HEK293 (cell line): ENCODE data around the gene FIBCD1.

Experiments
- CTCF ChIA-PET: fragments of 350-600 bp; formaldehyde crosslinking; extraction: SDS; loops from one replicate; lab custom pipeline; 2021; ENCODE audit warnings: antibody characterized with exemption; lab: Yijun Ruan, JAX
- POLR2A ChIA-PET: fragments of 300-600 bp; formaldehyde crosslinking; extraction: SDS; loops from one replicate; lab custom pipeline; 2020; ENCODE audit warnings: antibody characterized with exemption, inconsistent platforms; lab: Yijun Ruan, JAX
- H3K27ac ChIP-seq: fragments of 200-500 bp; sonication (Bioruptor generic); 2 replicates; pipeline ENCODE4 v1.5.1; 2014; ENCODE audit warnings: low read depth, low read length, control low read depth, inconsistent platforms; ENCODE audit errors: extremely low read depth
- H3K36me3 ChIP-seq, 2 experiments: fragments of 200-500 bp in 1 of 2; sonication (Bioruptor generic) in 1 of 2; 1 replicate in 1 of 2; 2 replicates in 1 of 2; pipeline ENCODE4 v1.5.1; 2014 to 2017; ENCODE audit warnings: inconsistent platforms in 2 of 2, low read length in 2 of 2; ENCODE audit not compliant: control insufficient read depth in 2 of 2, insufficient read depth in 1 of 2
- H3K4me1 ChIP-seq: fragments of 200-500 bp; sonication (Bioruptor generic); 2 replicates; pipeline ENCODE4 v1.5.1; 2014; ENCODE audit warnings: mild to moderate bottlenecking, low read length, inconsistent platforms; ENCODE audit not compliant: control insufficient read depth, insufficient read depth
- H3K4me3 ChIP-seq: 2 replicates; pipeline ENCODE4 v1.5.1; 2011; ENCODE audit warnings: low read depth, mild to moderate bottlenecking, control low read depth, low read length, moderate library complexity
- H3K9me3 ChIP-seq: fragments of 200-500 bp; sonication (Bioruptor generic); 2 replicates; pipeline ENCODE4 v1.5.1; 2014; ENCODE audit warnings: low read depth, low read length, inconsistent platforms; ENCODE audit not compliant: control insufficient read depth, insufficient read depth
- EGR2 ChIP-seq: fragments of 450-650 bp; formaldehyde crosslinking; IDR thresholded peaks from 2 replicates; pipeline ENCODE4 v1.5.1; 2016; ENCODE audit warnings: low read depth, missing biosample characterization, missing genetic modification characterization
- GLIS2 ChIP-seq: fragments of 450-650 bp; formaldehyde crosslinking; IDR thresholded peaks from 2 replicates; pipeline ENCODE4 v1.5.1; 2016; ENCODE audit warnings: missing biosample characterization, missing genetic modification characterization
- KLF1 ChIP-seq: fragments of 450-650 bp; formaldehyde crosslinking; IDR thresholded peaks from 2 replicates; pipeline ENCODE4 v1.5.1; 2016; ENCODE audit warnings: missing biosample characterization, missing genetic modification characterization
- PRDM1 ChIP-seq: fragments of 450-650 bp; formaldehyde crosslinking; IDR thresholded peaks from 2 replicates; pipeline ENCODE4; 2016; ENCODE audit warnings: missing biosample characterization, missing genetic modification characterization
- SCRT2 ChIP-seq: fragments of 450-650 bp; formaldehyde crosslinking; IDR thresholded peaks from 2 replicates; pipeline ENCODE4 v1.5.1; 2016; ENCODE audit warnings: missing biosample characterization, missing genetic modification characterization
- ZBTB7A ChIP-seq: fragments of 450-650 bp; formaldehyde crosslinking; IDR thresholded peaks from 2 replicates; pipeline ENCODE4 v1.5.1; 2016; ENCODE audit warnings: low read depth, missing biosample characterization, missing genetic modification characterization
- ZFHX2 ChIP-seq: fragments of 450-650 bp; formaldehyde crosslinking; conservative IDR thresholded peaks from 2 replicates; pipeline ENCODE4 v1.5.1; 2016; ENCODE audit warnings: missing biosample characterization, missing genetic modification characterization
- ZFP37 ChIP-seq: fragments of 450-650 bp; formaldehyde crosslinking; IDR thresholded peaks from 2 replicates; pipeline ENCODE4 v1.5.1; 2016; ENCODE audit warnings: missing biosample characterization, missing genetic modification characterization
- ZFP69B ChIP-seq: fragments of 450-650 bp; formaldehyde crosslinking; IDR thresholded peaks from 2 replicates; pipeline ENCODE4 v1.5.1; 2016; ENCODE audit warnings: missing biosample characterization, missing genetic modification characterization
- ZNF132 ChIP-seq: fragments of 450-650 bp; formaldehyde crosslinking; IDR thresholded peaks from 2 replicates; pipeline ENCODE4 v1.5.1; 2017; ENCODE audit warnings: missing biosample characterization, missing genetic modification characterization, borderline replicate concordance
- ZNF366 ChIP-seq: fragments of 450-650 bp; formaldehyde crosslinking; conservative IDR thresholded peaks from 2 replicates; pipeline ENCODE4 v1.5.1; 2016; ENCODE audit warnings: missing biosample characterization, missing genetic modification characterization
- ZNF510 ChIP-seq: fragments of 450-650 bp; formaldehyde crosslinking; IDR thresholded peaks from 2 replicates; pipeline ENCODE4 v1.5.1; 2018; ENCODE audit warnings: mild to moderate bottlenecking, missing genetic modification characterization, missing biosample characterization; ENCODE audit not compliant: insufficient replicate concordance
- ZNF555 ChIP-seq: fragments of 450-650 bp; formaldehyde crosslinking; conservative IDR thresholded peaks from 2 replicates; pipeline ENCODE4 v1.5.1; 2017; ENCODE audit warnings: missing biosample characterization, mild to moderate bottlenecking, missing genetic modification characterization, inconsistent platforms
- ZNF664 ChIP-seq: fragments of 450-650 bp; formaldehyde crosslinking; IDR thresholded peaks from 2 replicates; pipeline ENCODE4 v1.5.1; 2016; ENCODE audit warnings: missing biosample characterization, missing genetic modification characterization
- ZNF776 ChIP-seq: fragments of 450-650 bp; formaldehyde crosslinking; IDR thresholded peaks from 2 replicates; pipeline ENCODE4 v1.5.0; 2017; ENCODE audit warnings: missing biosample characterization, missing genetic modification characterization, borderline replicate concordance
- ZNF792 ChIP-seq: fragments of 450-650 bp; formaldehyde crosslinking; IDR thresholded peaks from 2 replicates; pipeline ENCODE4 v1.5.1; 2016; ENCODE audit warnings: missing biosample characterization, missing genetic modification characterization
- ZNF830 ChIP-seq: fragments of 450-650 bp; IDR thresholded peaks from 2 replicates; pipeline ENCODE4 v1.5.0; 2018; ENCODE audit warnings: missing biosample characterization, missing genetic modification characterization, low read depth, mild to moderate bottlenecking, moderate library complexity
- TF ChIP-seq, protein P1 (sequence below): fragments of 450-650 bp; formaldehyde crosslinking; IDR thresholded peaks from 2 replicates; pipeline ENCODE4 v1.5.1; 2017; ENCODE audit warnings: missing biosample characterization, missing genetic modification characterization
- TF ChIP-seq, protein P2 (sequence below): fragments of 450-650 bp; formaldehyde crosslinking; IDR thresholded peaks from 2 replicates; pipeline ENCODE4 v1.5.1; 2016; ENCODE audit warnings: missing biosample characterization, missing genetic modification characterization

FIBCD1 gene

GRCh38 chr9:130930132-130930803 is 8.8 kb downstream of the FIBCD1 start:
- Histone ChIP-seq H3K9me3 (no peaks in the 10 kb centered on the region), H3K27ac (no peak overlapping the region), H3K4me1 (peaks cover 3% of the 10 kb centered on the region; the same call in 1 of the 2 replicates), H3K36me3 (no peaks in the 10 kb centered on the region), H3K4me3 (no peak overlapping the region)
- ChIA-PET CTCF (no interaction called here), POLR2A (no interaction called here)
- no peak for TF ChIP-seq ZNF366 (tag by site-specific recombination)
- peak; percentile 41; the same call in 1 of the 2 replicates for TF ChIP-seq EGR2 (tag by site-specific recombination)
- TF ChIP-seq ZNF510 = no peak
- no peak for TF ChIP-seq ZNF792 (tag by site-specific recombination)
- 0 out of 2 replicates have a peak, but pooled peaks have one; percentile 16 for TF ChIP-seq GLIS2 (tag by site-specific recombination)
- TF ChIP-seq ZNF830 (tag by site-specific recombination) = no peak
- TF ChIP-seq ZFHX2 (tag by site-specific recombination) = peak; percentile 31
- TF ChIP-seq PRDM1 = no peak

GRCh38 chr9:130929571-130930038 is 9.4 kb downstream of the FIBCD1 start:
- H3K4me3 ChIP-seq = no peak overlapping the region
- TF ChIP-seq, protein P1, sequence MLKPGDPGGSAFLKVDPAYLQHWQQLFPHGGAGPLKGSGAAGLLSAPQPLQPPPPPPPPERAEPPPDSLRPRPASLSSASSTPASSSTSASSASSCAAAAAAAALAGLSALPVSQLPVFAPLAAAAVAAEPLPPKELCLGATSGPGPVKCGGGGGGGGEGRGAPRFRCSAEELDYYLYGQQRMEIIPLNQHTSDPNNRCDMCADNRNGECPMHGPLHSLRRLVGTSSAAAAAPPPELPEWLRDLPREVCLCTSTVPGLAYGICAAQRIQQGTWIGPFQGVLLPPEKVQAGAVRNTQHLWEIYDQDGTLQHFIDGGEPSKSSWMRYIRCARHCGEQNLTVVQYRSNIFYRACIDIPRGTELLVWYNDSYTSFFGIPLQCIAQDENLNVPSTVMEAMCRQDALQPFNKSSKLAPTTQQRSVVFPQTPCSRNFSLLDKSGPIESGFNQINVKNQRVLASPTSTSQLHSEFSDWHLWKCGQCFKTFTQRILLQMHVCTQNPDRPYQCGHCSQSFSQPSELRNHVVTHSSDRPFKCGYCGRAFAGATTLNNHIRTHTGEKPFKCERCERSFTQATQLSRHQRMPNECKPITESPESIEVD (tag by site-specific recombination) = no peak
- TF ChIP-seq ZNF555 (tag by site-specific recombination) = no peak
- TF ChIP-seq ZBTB7A (tag by site-specific recombination) = no peak
- TF ChIP-seq, protein P2, sequence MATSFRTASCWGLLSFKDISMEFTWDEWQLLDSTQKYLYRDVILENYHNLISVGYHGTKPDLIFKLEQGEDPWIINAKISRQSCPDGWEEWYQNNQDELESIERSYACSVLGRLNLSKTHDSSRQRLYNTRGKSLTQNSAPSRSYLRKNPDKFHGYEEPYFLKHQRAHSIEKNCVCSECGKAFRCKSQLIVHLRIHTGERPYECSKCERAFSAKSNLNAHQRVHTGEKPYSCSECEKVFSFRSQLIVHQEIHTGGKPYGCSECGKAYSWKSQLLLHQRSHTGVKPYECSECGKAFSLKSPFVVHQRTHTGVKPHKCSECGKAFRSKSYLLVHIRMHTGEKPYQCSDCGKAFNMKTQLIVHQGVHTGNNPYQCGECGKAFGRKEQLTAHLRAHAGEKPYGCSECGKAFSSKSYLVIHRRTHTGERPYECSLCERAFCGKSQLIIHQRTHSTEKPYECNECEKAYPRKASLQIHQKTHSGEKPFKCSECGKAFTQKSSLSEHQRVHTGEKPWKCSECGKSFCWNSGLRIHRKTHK (tag by site-specific recombination) = no peak
- TF ChIP-seq ZFP69B (tag by site-specific recombination) = no peak
- TF ChIP-seq ZFP37 (tag by site-specific recombination) = no peak
- no peak for TF ChIP-seq KLF1 (tag by site-specific recombination)
- TF ChIP-seq SCRT2 (tag by site-specific recombination) = 0 out of 2 replicates have a peak, but pooled peaks have one; percentile 60
- no peak for TF ChIP-seq ZNF776
- TF ChIP-seq ZFHX2 (tag by site-specific recombination) = peak; percentile 31; the same call in 1 of the 2 replicates
- TF ChIP-seq ZNF132 (tag by site-specific recombination) = no peak
- no peak for TF ChIP-seq ZNF664 (tag by site-specific recombination)
- peaks cover 3% of the 10 kb centered on the region; the same call in 1 of the 2 replicates for H3K4me1 ChIP-seq
- no peak overlapping the region for H3K27ac ChIP-seq
- POLR2A ChIA-PET = no interaction called here
- CTCF ChIA-PET = interaction anchor here (0.7 to 3.2 kb wide), 5 partner anchors 60 to 469 kb away, joined by 3 to 21 read pairs (median 5); no protein-coding TSS in a partner anchor
- no peaks in the 10 kb centered on the region for H3K9me3 ChIP-seq
- H3K36me3 ChIP-seq = no peaks in the 10 kb centered on the region
